HG03108 (cell line): ENCODE measurements around the gene IL26.

Experiments
- ATAC-seq: cut with Tn5 transposase; IDR thresholded peaks from one replicate; pipeline ENCODE4 v1.9.1; 2021; ENCODE audit warnings: moderate library complexity; ENCODE audit not compliant: unreplicated experiment

The IL26 gene

GRCh38 chr12:68158432-68158831 is 67.2 kb downstream of the IL26 start:
- ATAC-seq, result no peak

- no peak for ATAC-seq
Measured at GRCh38 chr12:68157380-68157779, 68.2 kb downstream of the IL26 start.

GRCh38 chr12:68156636-68157035 is 69.0 kb downstream of the IL26 start:
- no peak for ATAC-seq

GRCh38 chr12:68154779-68155178 is 70.8 kb downstream of the IL26 start:
- no peak for ATAC-seq
